GM23338 (cell line): Measurements from ENCODE around the gene KIAA1217. TPM values are rescaled to one million over a fixed set of nuclear protein-coding genes. Genes with fewer than 3 reads are reported as not detected.
A peak's percentile ranks its signal among the peaks of the same experiment; 100 is the strongest.

Source experiments
- ATAC-seq: fragments of 200-7000 bp; cut with Tn5 transposase; 3 replicates; pipeline ENCODE4 v1.9.1; 2020
- DNase-seq: peaks from one replicate; pipeline ENCODE4 v3.0.0-alpha.2; 2015; ENCODE audit warnings: low spot score
- H2AFZ ChIP-seq: fragments of 200-600 bp; sonication (generic); 2 replicates; pipeline ENCODE4 v1.8.0; 2016; ENCODE audit warnings: antibody characterized with exemption, mild to moderate bottlenecking, moderate library complexity
- H3F3A ChIP-seq: fragments of 200-600 bp; sonication (generic); replicated peaks from 2 replicates; pipeline ENCODE4 v1.8.0; 2017; ENCODE audit warnings: antibody characterized with exemption, mixed run types, low read depth
- H3K27ac ChIP-seq: fragments of 200-600 bp; sonication (generic); 2 replicates; pipeline ENCODE4 v1.6.1; 2016; ENCODE audit warnings: low read depth
- H3K27me3 ChIP-seq: fragments of 200-600 bp; sonication (generic); 2 replicates; pipeline ENCODE4 v1.8.0; 2016; ENCODE audit warnings: mild to moderate bottlenecking, mixed run types, moderate library complexity; ENCODE audit not compliant: insufficient read depth
- H3K36me3 ChIP-seq: fragments of 200-600 bp; sonication (generic); 2 replicates; pipeline ENCODE4 v1.8.0; 2016; ENCODE audit warnings: mild to moderate bottlenecking; ENCODE audit not compliant: insufficient read depth
- H3K4me1 ChIP-seq: fragments of 200-600 bp; sonication (generic); 2 replicates; pipeline ENCODE4 v1.8.0; 2016; ENCODE audit warnings: mild to moderate bottlenecking, moderate library complexity; ENCODE audit not compliant: insufficient read depth
- H3K4me2 ChIP-seq: fragments of 200-600 bp; sonication (generic); 2 replicates; pipeline ENCODE4 v1.7.1; 2017; ENCODE audit warnings: mixed run types
- H3K4me3 ChIP-seq: fragments of 200-600 bp; sonication (generic); 2 replicates; pipeline ENCODE4 v1.6.1; 2016; ENCODE audit warnings: mixed run types
- H3K79me2 ChIP-seq: fragments of 200-600 bp; sonication (generic); replicated peaks from 2 replicates; pipeline ENCODE4 v1.8.0; 2017; ENCODE audit warnings: mild to moderate bottlenecking; ENCODE audit not compliant: insufficient read depth
- H3K9me2 ChIP-seq: fragments of 200-600 bp; sonication (generic); 2 replicates; pipeline ENCODE4 v1.8.0; 2017; ENCODE audit not compliant: insufficient read depth
- H4K20me1 ChIP-seq: fragments of 200-600 bp; sonication (generic); replicated peaks from 2 replicates; pipeline ENCODE4 v1.8.0; 2017; ENCODE audit warnings: mild to moderate bottlenecking; ENCODE audit not compliant: insufficient read depth
- H3K27ac Mint-ChIP-seq: 2 replicates; pipeline ENCODE4 v1.8.0; 2020; ENCODE audit warnings: inconsistent platforms, mild to moderate bottlenecking, moderate library complexity, mixed read lengths
- H3K27me3 Mint-ChIP-seq: 3 replicates; pipeline ENCODE4 v1.8.0; 2022; ENCODE audit warnings: low read depth, mild to moderate bottlenecking, moderate library complexity, mixed read lengths, inconsistent platforms; ENCODE audit not compliant: insufficient read depth, poor library complexity
- H3K36me3 Mint-ChIP-seq: 3 replicates; pipeline ENCODE4 v1.8.0; 2021; ENCODE audit warnings: low read depth, mild to moderate bottlenecking, inconsistent platforms, moderate library complexity, mixed read lengths
- H3K4me1 Mint-ChIP-seq: 3 replicates; pipeline ENCODE4 v1.8.0; 2020; ENCODE audit warnings: mild to moderate bottlenecking, inconsistent platforms, mixed read lengths
- H3K4me3 Mint-ChIP-seq: 3 replicates; pipeline ENCODE4 v1.8.0; 2021; ENCODE audit warnings: moderate library complexity, mild to moderate bottlenecking, inconsistent platforms, mixed read lengths
- H3K9me3 Mint-ChIP-seq: 3 replicates; pipeline ENCODE4 v1.8.0; 2020; ENCODE audit warnings: moderate library complexity, mild to moderate bottlenecking, inconsistent platforms, mixed read lengths
- EZH2 ChIP-seq: fragments of 200-600 bp; sonication (generic); IDR thresholded peaks from one replicate; pipeline ENCODE4 v1.8.0; 2017; ENCODE audit warnings: antibody characterized with exemption, mild to moderate bottlenecking, low read depth; ENCODE audit not compliant: unreplicated experiment
- EZH2phosphoT487 ChIP-seq: fragments of 200-600 bp; sonication (generic); IDR thresholded peaks from one replicate; pipeline ENCODE4 v1.8.1; 2018; ENCODE audit warnings: antibody characterized with exemption; ENCODE audit not compliant: unreplicated experiment
- JUNB ChIP-seq: IDR thresholded peaks from one replicate; pipeline ENCODE4 v1.6.1; 2016; ENCODE audit warnings: antibody characterized with exemption; ENCODE audit not compliant: unreplicated experiment
- NANOG ChIP-seq: IDR thresholded peaks from 2 replicates; pipeline ENCODE4 v1.6.1; 2016; ENCODE audit warnings: antibody characterized with exemption, borderline replicate concordance
- STAT1 ChIP-seq: IDR thresholded peaks from one replicate; pipeline ENCODE4 v1.6.1; 2016; ENCODE audit warnings: antibody characterized with exemption; ENCODE audit not compliant: unreplicated experiment
- ZNF114 ChIP-seq: fragments of 250-450 bp; sonication (Bioruptor Pico); IDR thresholded peaks from 2 replicates; pipeline ENCODE4 v1.5.0; 2020; ENCODE audit warnings: mild to moderate bottlenecking, moderate library complexity
- polyA plus RNA-seq: library from polyadenylated mRNA; unstranded; fragments of >200 nt; fragmentation: Nextera tagmentation; extraction: Ambion mirVana; gene quantifications from 2 replicates; pipeline ENCODE4 v1.2.1, GENCODE V29; 2016
- total RNA-seq: library from RNA; depleted of rRNA; stranded (reverse); fragments of >200 nt; shearing (Covaris generic); gene quantifications from 2 replicates; pipeline ENCODE4 v1.2.3, GENCODE V29; 2014
- TF ChIP-seq, protein P1 (sequence below): IDR thresholded peaks from one replicate; pipeline ENCODE4 v1.6.1; 2018; ENCODE audit warnings: antibody characterized with exemption; ENCODE audit not compliant: unreplicated experiment
- TF ChIP-seq, protein P2 (sequence below), 2 experiments: fragments of 200-600 bp in 1 of 2; sonication (generic) in 1 of 2; conservative IDR thresholded peaks; 2 replicates each; pipeline versions ENCODE4 v1.5.1 to v1.6.1; 2016 to 2017; ENCODE audit warnings: antibody characterized with exemption in 2 of 2, low read depth in 2 of 2, mild to moderate bottlenecking in 2 of 2, moderate library complexity in 1 of 2

KIAA1217 gene
- total and polyA plus RNA-seq, 2 experiments from 2014 or later: 6.4 to 9.1 TPM

GRCh38 chr10:24505759-24506158 is 296.8 kb downstream of the KIAA1217 start (continued):
- TF ChIP-seq, protein P1, sequence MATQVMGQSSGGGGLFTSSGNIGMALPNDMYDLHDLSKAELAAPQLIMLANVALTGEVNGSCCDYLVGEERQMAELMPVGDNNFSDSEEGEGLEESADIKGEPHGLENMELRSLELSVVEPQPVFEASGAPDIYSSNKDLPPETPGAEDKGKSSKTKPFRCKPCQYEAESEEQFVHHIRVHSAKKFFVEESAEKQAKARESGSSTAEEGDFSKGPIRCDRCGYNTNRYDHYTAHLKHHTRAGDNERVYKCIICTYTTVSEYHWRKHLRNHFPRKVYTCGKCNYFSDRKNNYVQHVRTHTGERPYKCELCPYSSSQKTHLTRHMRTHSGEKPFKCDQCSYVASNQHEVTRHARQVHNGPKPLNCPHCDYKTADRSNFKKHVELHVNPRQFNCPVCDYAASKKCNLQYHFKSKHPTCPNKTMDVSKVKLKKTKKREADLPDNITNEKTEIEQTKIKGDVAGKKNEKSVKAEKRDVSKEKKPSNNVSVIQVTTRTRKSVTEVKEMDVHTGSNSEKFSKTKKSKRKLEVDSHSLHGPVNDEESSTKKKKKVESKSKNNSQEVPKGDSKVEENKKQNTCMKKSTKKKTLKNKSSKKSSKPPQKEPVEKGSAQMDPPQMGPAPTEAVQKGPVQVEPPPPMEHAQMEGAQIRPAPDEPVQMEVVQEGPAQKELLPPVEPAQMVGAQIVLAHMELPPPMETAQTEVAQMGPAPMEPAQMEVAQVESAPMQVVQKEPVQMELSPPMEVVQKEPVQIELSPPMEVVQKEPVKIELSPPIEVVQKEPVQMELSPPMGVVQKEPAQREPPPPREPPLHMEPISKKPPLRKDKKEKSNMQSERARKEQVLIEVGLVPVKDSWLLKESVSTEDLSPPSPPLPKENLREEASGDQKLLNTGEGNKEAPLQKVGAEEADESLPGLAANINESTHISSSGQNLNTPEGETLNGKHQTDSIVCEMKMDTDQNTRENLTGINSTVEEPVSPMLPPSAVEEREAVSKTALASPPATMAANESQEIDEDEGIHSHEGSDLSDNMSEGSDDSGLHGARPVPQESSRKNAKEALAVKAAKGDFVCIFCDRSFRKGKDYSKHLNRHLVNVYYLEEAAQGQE: no peak
- TF ChIP-seq, protein P2, sequence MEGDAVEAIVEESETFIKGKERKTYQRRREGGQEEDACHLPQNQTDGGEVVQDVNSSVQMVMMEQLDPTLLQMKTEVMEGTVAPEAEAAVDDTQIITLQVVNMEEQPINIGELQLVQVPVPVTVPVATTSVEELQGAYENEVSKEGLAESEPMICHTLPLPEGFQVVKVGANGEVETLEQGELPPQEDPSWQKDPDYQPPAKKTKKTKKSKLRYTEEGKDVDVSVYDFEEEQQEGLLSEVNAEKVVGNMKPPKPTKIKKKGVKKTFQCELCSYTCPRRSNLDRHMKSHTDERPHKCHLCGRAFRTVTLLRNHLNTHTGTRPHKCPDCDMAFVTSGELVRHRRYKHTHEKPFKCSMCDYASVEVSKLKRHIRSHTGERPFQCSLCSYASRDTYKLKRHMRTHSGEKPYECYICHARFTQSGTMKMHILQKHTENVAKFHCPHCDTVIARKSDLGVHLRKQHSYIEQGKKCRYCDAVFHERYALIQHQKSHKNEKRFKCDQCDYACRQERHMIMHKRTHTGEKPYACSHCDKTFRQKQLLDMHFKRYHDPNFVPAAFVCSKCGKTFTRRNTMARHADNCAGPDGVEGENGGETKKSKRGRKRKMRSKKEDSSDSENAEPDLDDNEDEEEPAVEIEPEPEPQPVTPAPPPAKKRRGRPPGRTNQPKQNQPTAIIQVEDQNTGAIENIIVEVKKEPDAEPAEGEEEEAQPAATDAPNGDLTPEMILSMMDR (conservative IDR thresholded peaks at IDR 0.05; ENCODE audit: low read depth in 2 of 2): no peak
- no peak for TF ChIP-seq ZNF114 (CRISPR knock-in tag)

DNA sequence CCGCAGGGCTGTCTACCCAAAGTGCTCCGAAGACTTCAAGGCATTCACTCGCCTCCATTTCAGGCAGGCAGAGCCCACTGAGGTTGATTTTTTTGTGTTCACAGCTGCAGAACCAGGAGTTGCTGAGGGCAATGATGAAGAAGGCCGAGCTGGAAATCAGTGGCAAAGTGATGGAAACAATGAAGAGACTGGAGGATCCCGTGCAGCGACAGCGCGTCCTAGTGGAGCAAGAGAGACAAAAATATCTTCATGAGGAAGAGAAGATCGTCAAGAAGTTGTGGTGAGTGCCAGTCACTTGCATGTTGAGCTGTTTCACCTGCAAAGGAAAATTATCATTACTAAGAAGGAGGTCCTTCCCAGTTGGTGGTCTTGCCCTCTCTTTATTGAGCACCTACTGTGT is 304.2 kb downstream of the KIAA1217 start:
- no peaks in the 10 kb centered on the region for H4K20me1 ChIP-seq
- Mint-ChIP-seq H3K9me3 (no peaks in the 10 kb centered on the region), H3K4me3 (no peak overlapping the region), H3K4me1 (no peaks in the 10 kb centered on the region), H3K27ac (no peak overlapping the region), H3K36me3 (no peaks in the 10 kb centered on the region), H3K27me3 (no peaks in the 10 kb centered on the region)
- peak; percentile 45 for ATAC-seq
- H3K4me3 ChIP-seq: no peak overlapping the region
- no peaks in the 10 kb centered on the region for H3K36me3 ChIP-seq
- no peaks in the 10 kb centered on the region for H3K27me3 ChIP-seq
- H3K4me2 ChIP-seq: no peak overlapping the region
- no peaks in the 10 kb centered on the region for H3F3A ChIP-seq
- no peaks in the 10 kb centered on the region for H3K9me2 ChIP-seq
- DNase-seq: peak; percentile 73
- no peaks in the 10 kb centered on the region for H3K4me1 ChIP-seq
- H3K79me2 ChIP-seq: no peaks in the 10 kb centered on the region
- TF ChIP-seq, protein P2 (conservative IDR thresholded peaks at IDR 0.05; ENCODE audit: low read depth in 2 of 2): peak; percentile 59 to 82
- TF ChIP-seq, protein P1: no peak
- TF ChIP-seq STAT1: no peak
- TF ChIP-seq EZH2: no peak
- TF ChIP-seq JUNB: no peak
- no peak for TF ChIP-seq NANOG
- TF ChIP-seq EZH2phosphoT487: no peak
- H2AFZ ChIP-seq: no peak overlapping the region
- H3K27ac ChIP-seq: no peak overlapping the region
